HepG2 (cell line): Measurements from ENCODE around the gene SYVN1. TPM values are rescaled to one million over a fixed set of nuclear protein-coding genes. Genes with fewer than 3 reads are reported as not detected.

Experiments
- ATF3 ChIP-seq: sonication (generic); formaldehyde crosslinking; IDR thresholded peaks from 2 replicates; pipeline ENCODE4 v1.4.0; 2020; ENCODE audit warnings: missing genetic modification reagents
- ATF7 ChIP-seq, 2 experiments: fragments of 450-650 bp in 1 of 2; sonication (generic) in 1 of 2; formaldehyde crosslinking in 1 of 2; IDR thresholded peaks; 2 replicates each; pipeline versions ENCODE4 v1.4.0 to v1.6.1; 2016 to 2020; ENCODE audit warnings: antibody characterized with exemption in 1 of 2, mild to moderate bottlenecking in 1 of 2, missing genetic modification reagents in 1 of 2
- BCL6 ChIP-seq: IDR thresholded peaks from 2 replicates; pipeline ENCODE4 v1.6.1; 2016; ENCODE audit warnings: missing genetic modification reagents, missing compliant biosample characterization
- CBX5 ChIP-seq: sonication (generic); formaldehyde crosslinking; IDR thresholded peaks from 2 replicates; pipeline ENCODE4 v1.4.0; 2020; ENCODE audit warnings: missing genetic modification reagents, borderline replicate concordance
- DMAP1 ChIP-seq: IDR thresholded peaks from 2 replicates; pipeline ENCODE4 v1.6.1; 2016
- FLYWCH1 ChIP-seq: sonication (generic); formaldehyde crosslinking; IDR thresholded peaks from 2 replicates; pipeline ENCODE4 v1.8.1; 2023; ENCODE audit warnings: mild to moderate bottlenecking, missing genetic modification reagents
- FOSL2 ChIP-seq: sonication (generic); formaldehyde crosslinking; IDR thresholded peaks from 2 replicates; pipeline ENCODE4 v1.4.0; 2020; ENCODE audit warnings: missing genetic modification reagents
- GZF1 ChIP-seq: sonication (generic); formaldehyde crosslinking; IDR thresholded peaks from 2 replicates; pipeline ENCODE4 v1.5.1; 2020; ENCODE audit warnings: mild to moderate bottlenecking, missing genetic modification reagents
- HNRNPLL ChIP-seq: fragments of 200-400 bp; formaldehyde crosslinking; IDR thresholded peaks from 2 replicates; pipeline ENCODE4 v1.6.1; 2017; ENCODE audit warnings: mild to moderate bottlenecking, low read depth, low read length; ENCODE audit not compliant: poor library complexity, severe bottlenecking
- IRF9 ChIP-seq: sonication (generic); formaldehyde crosslinking; IDR thresholded peaks from 2 replicates; pipeline ENCODE4 v1.8.0; 2022; ENCODE audit warnings: missing genetic modification reagents, mild to moderate bottlenecking, borderline replicate concordance
- MAFK ChIP-seq, 2 experiments: IDR thresholded peaks in 1 of 2; conservative IDR thresholded peaks in 1 of 2; 2 replicates each; pipeline ENCODE4 v1.6.1; 2011; ENCODE audit warnings: improper control_type of control experiment in 2 of 2, low read length in 2 of 2
- NFIC ChIP-seq: IDR thresholded peaks from 2 replicates; pipeline ENCODE4 v1.6.1; 2012; ENCODE audit warnings: mild to moderate bottlenecking, low read length, inconsistent platforms
- PHF20 ChIP-seq: sonication (generic); formaldehyde crosslinking; IDR thresholded peaks from 2 replicates; pipeline ENCODE4 v1.5.0; 2020; ENCODE audit warnings: mild to moderate bottlenecking, missing genetic modification reagents
- SAP130 ChIP-seq: IDR thresholded peaks from 2 replicates; pipeline ENCODE4 v1.6.1; 2016; ENCODE audit warnings: low read depth
- ZBTB46 ChIP-seq: sonication (generic); formaldehyde crosslinking; IDR thresholded peaks from 2 replicates; pipeline ENCODE4 v1.4.0; 2020; ENCODE audit warnings: mild to moderate bottlenecking, missing genetic modification reagents, borderline replicate concordance
- ZNF136 ChIP-seq: sonication (generic); formaldehyde crosslinking; IDR thresholded peaks from 2 replicates; pipeline ENCODE4 v1.8.1; 2022; ENCODE audit warnings: low read depth, mild to moderate bottlenecking, moderate library complexity, missing genetic modification reagents
- ZNF142 ChIP-seq: sonication (generic); formaldehyde crosslinking; IDR thresholded peaks from 2 replicates; pipeline ENCODE4 v1.4.0; 2020; ENCODE audit warnings: missing genetic modification reagents
- ZNF597 ChIP-seq: sonication (generic); formaldehyde crosslinking; IDR thresholded peaks from 2 replicates; pipeline ENCODE4 v1.5.0; 2020; ENCODE audit warnings: missing genetic modification reagents
- ZNF782 ChIP-seq: sonication (generic); formaldehyde crosslinking; IDR thresholded peaks from 2 replicates; pipeline ENCODE4 v1.4.0; 2020; ENCODE audit warnings: missing genetic modification reagents, mild to moderate bottlenecking, borderline replicate concordance
- polyA plus RNA-seq, 8 experiments: library from polyadenylated mRNA; depleted of rRNA in 3 of 8; stranded (reverse) in 7 of 8; unstranded in 1 of 8; fragments of >200 nt; fragmentation: Illumina TruSeq in 4 of 8; extraction: Trizol in 4 of 8; gene quantifications; 2 replicates each; pipeline versions ENCODE4 v1.2.1 to v1.2.3, GENCODE V29; 2011 to 2016; ENCODE audit warnings: low read depth in 4 of 8, missing spikeins in 1 of 8, mixed read lengths in 1 of 8; ENCODE audit not compliant: insufficient read depth in 1 of 8
- total RNA-seq, 5 experiments: library from RNA; depleted of rRNA; stranded (reverse); fragments of >200 nt; fragmentation: Illumina TruSeq; extraction: Trizol; gene quantifications; 2 replicates each; pipeline ENCODE4 v1.2.3, GENCODE V29; 2016; ENCODE audit warnings: low read depth in 1 of 5

SYVN1 gene
- total and polyA plus RNA-seq, 2 of the 13 experiments (the other 11 are each of a cell fraction or from before 2014, with no cell fraction given) = 10.3 to 22.5 TPM

- TF ChIP-seq ZBTB46 (CRISPR knock-in tag) (no peak), CBX5 (CRISPR knock-in tag) (no peak), DMAP1 (no peak), BCL6 (CRISPR knock-in tag) (no peak), MAFK (conservative IDR thresholded peaks at IDR 0.05 in 1 of 2, IDR thresholded peaks at IDR 0.05 in 1 of 2; ENCODE audit: low read length in 2 of 2) (no peak), NFIC (no peak), HNRNPLL (peak; percentile 54), ATF7 (IDR thresholded peaks at IDR 0.05) (no peak), ATF7 (CRISPR knock-in tag; IDR thresholded peaks at IDR 0.05) (no peak), ZNF142 (CRISPR knock-in tag) (no peak), GZF1 (CRISPR knock-in tag) (no peak), PHF20 (0 out of 2 replicates have a peak, but pooled peaks have one; percentile 11), FOSL2 (CRISPR knock-in tag) (0 out of 2 replicates have a peak, but pooled peaks have one; percentile 9), ZNF597 (CRISPR knock-in tag) (no peak), FLYWCH1 (CRISPR knock-in tag) (no peak), ATF3 (CRISPR knock-in tag) (no peak), ZNF136 (CRISPR knock-in tag) (no peak; the same call in 1 of the 2 replicates), ZNF782 (CRISPR knock-in tag) (no peak), SAP130 (CRISPR knock-in tag) (peak; percentile 84), IRF9 (CRISPR knock-in tag) (0 out of 2 replicates have a peak, but pooled peaks have one; percentile 16)
These were observed 22.4 kb downstream of the SYVN1 start, which contains the start of gene TM7SF2 (continued) for GRCh38 chr11:65111744-65112545.
